HG03469 (cell line): ENCODE measurements around the gene PPP6R2.
"Not testable (repeated sequence)": the region's sequence is repeated elsewhere in the genome, so short reads cannot be mapped to it uniquely, and the experiment has no call there.

ENCODE experiments used
- ATAC-seq: cut with Tn5 transposase; IDR thresholded peaks from one replicate; pipeline ENCODE4 v1.9.1; 2021; ENCODE audit warnings: mild to moderate bottlenecking, moderate library complexity, moderate number of reproducible peaks; ENCODE audit not compliant: unreplicated experiment

PPP6R2 gene

GRCh38 chr22:50422046-50422445, 78.9 kb downstream of the PPP6R2 start:
- ATAC-seq: no peak

GRCh38 chr22:50422961-50423815, 80.1 kb downstream of the PPP6R2 start:
- no peak for ATAC-seq

- ATAC-seq: no peak
Measured at GRCh38 chr22:50423956-50424355, 80.8 kb downstream of the PPP6R2 start.

- ATAC-seq: no peak
Measured at GRCh38 chr22:50425179-50425916, 82.2 kb downstream of the PPP6R2 start.

GRCh38 chr22:50432131-50432876, 89.2 kb downstream of the PPP6R2 start:
- ATAC-seq: no peak

- ATAC-seq: not testable (repeated sequence)
Measured at GRCh38 chr22:50432877-50433510, 89.9 kb downstream of the PPP6R2 start.

- ATAC-seq: no peak
Measured at GRCh38 chr22:50434849-50435248, 91.7 kb downstream of the PPP6R2 start.

GRCh38 chr22:50435291-50436014, 92.3 kb downstream of the PPP6R2 start:
- no peak for ATAC-seq

- no peak for ATAC-seq
Measured at GRCh38 chr22:50436015-50436830, 93.1 kb downstream of the PPP6R2 start.

- ATAC-seq: no peak
Measured at GRCh38 chr22:50436841-50437341, 93.8 kb downstream of the PPP6R2 start.

GRCh38 chr22:50437511-50438304, 94.6 kb downstream of the PPP6R2 start:
- ATAC-seq: no peak

- no peak for ATAC-seq
Measured at GRCh38 chr22:50438305-50439275, 95.5 kb downstream of the PPP6R2 start.

GRCh38 chr22:50439314-50439870, 96.3 kb downstream of the PPP6R2 start:
- ATAC-seq: no peak

GRCh38 chr22:50439871-50440331, 96.8 kb downstream of the PPP6R2 start:
- no peak for ATAC-seq

- no peak for ATAC-seq
Measured at GRCh38 chr22:50440544-50441249, 97.6 kb downstream of the PPP6R2 start.

- ATAC-seq: no peak
Measured at GRCh38 chr22:50441428-50441993, 98.4 kb downstream of the PPP6R2 start.
